ENCODE results near the gene WNT9B. TPM values are rescaled to one million over a fixed set of nuclear protein-coding genes. Genes with fewer than 3 reads are reported as not detected.

WNT9B gene
- total and polyA plus RNA-seq, 2 of the 13 experiments (the other 11 are each of a cell fraction or from before 2014, with no cell fraction given): not detected

GRCh38 chr17:46878055-46878454 is 26.7 kb downstream of the WNT9B start:
- in situ Hi-C loops (cut with HindIII; ENCODE audit: extremely low pct_ligation_motif_present, low pct_unique_long_range_greater_than_20kb): loop anchor here (5.0 to 10.0 kb wide), 2 partner anchors 41 to 57 kb away; no protein-coding TSS in a partner anchor
- Histone ChIP-seq H4K20me1 (ENCODE audit: insufficient read depth, low read length) (no peaks in the 10 kb centered on the region), H3K36me3 (replicated peaks in 1 of 2; ENCODE audit: control insufficient read depth in 1 of 2, insufficient read depth in 2 of 2, low read length in 2 of 2) (no peaks in the 10 kb centered on the region), H2AFZ (ENCODE audit: low read length) (no peak overlapping the region), H3K9me3 (ENCODE audit: low read length) (no peaks in the 10 kb centered on the region), H3K4me2 (ENCODE audit: low read depth, low read length) (no peak overlapping the region), H3K27me3 (ENCODE audit: control insufficient read depth in 1 of 2, insufficient read depth in 2 of 2, low read length in 2 of 2) (peaks cover 5 to 56% of the 10 kb centered on the region in 2 experiments), H3K27ac (ENCODE audit: extremely low read length, insufficient read depth, low read length) (no peak overlapping the region), H3K4me3 (replicated peaks in 1 of 3; ENCODE audit: insufficient read depth in 1 of 3, low read depth in 2 of 3, low read length in 3 of 3) (no peak overlapping the region), H3K9ac (ENCODE audit: insufficient read depth, low read depth, low read length) (no peak overlapping the region), H3K4me1 (ENCODE audit: insufficient read depth, low read length) (peaks cover 20% of the 10 kb centered on the region), H3K79me2 (ENCODE audit: insufficient read depth, low read length) (no peaks in the 10 kb centered on the region)
- CTCF ChIA-PET (ENCODE audit: low intra/inter-chr PET ratio, low total read pairs): no interaction called here
- DNase-seq (ENCODE audit: low spot score) (no peak), ATAC-seq (no peak), FAIRE-seq (no peak)
- WGBS (ENCODE audit: low lambda C conversion rate): 3% methylated on average over 6 of the region's 6 CpGs
- BruUV-seq (replicated peaks): no TSS peak
- intact Hi-C loops (cut with micrococcal nuclease; ENCODE audit: unreplicated experiment): loop anchor here (5.0 kb wide), 1 partner anchor 36 kb away; no protein-coding TSS in a partner anchor
- no peak for TF ChIP-seq ZNF335 (CRISPR knock-in tag; IDR thresholded peaks at IDR 0.05)
- TF ChIP-seq, protein P1, sequence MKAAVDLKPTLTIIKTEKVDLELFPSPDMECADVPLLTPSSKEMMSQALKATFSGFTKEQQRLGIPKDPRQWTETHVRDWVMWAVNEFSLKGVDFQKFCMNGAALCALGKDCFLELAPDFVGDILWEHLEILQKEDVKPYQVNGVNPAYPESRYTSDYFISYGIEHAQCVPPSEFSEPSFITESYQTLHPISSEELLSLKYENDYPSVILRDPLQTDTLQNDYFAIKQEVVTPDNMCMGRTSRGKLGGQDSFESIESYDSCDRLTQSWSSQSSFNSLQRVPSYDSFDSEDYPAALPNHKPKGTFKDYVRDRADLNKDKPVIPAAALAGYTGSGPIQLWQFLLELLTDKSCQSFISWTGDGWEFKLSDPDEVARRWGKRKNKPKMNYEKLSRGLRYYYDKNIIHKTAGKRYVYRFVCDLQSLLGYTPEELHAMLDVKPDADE (CRISPR knock-in tag; IDR thresholded peaks at IDR 0.05): no peak
- no peak for TF ChIP-seq ZNF512 (CRISPR knock-in tag; IDR thresholded peaks at IDR 0.05)
- TF ChIP-seq ZNF138 (CRISPR knock-in tag; IDR thresholded peaks at IDR 0.05; ENCODE audit: low read depth): no peak
- no peak for TF ChIP-seq RBFOX2 (IDR thresholded peaks at IDR 0.05; ENCODE audit: low read depth, low read length)
- no peak for TF ChIP-seq ZNF124 (CRISPR knock-in tag; IDR thresholded peaks at IDR 0.05)
- TF ChIP-seq, protein P2, sequence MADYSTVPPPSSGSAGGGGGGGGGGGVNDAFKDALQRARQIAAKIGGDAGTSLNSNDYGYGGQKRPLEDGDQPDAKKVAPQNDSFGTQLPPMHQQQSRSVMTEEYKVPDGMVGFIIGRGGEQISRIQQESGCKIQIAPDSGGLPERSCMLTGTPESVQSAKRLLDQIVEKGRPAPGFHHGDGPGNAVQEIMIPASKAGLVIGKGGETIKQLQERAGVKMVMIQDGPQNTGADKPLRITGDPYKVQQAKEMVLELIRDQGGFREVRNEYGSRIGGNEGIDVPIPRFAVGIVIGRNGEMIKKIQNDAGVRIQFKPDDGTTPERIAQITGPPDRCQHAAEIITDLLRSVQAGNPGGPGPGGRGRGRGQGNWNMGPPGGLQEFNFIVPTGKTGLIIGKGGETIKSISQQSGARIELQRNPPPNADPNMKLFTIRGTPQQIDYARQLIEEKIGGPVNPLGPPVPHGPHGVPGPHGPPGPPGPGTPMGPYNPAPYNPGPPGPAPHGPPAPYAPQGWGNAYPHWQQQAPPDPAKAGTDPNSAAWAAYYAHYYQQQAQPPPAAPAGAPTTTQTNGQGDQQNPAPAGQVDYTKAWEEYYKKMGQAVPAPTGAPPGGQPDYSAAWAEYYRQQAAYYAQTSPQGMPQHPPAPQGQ (CRISPR knock-in tag; IDR thresholded peaks at IDR 0.05; ENCODE audit: borderline replicate concordance): no peak
- no peak for TF ChIP-seq ZBTB33 (CRISPR knock-in tag; IDR thresholded peaks at IDR 0.05)
- no peak for TF ChIP-seq MEIS1 (CRISPR knock-in tag; IDR thresholded peaks at IDR 0.05; ENCODE audit: borderline replicate concordance)
- no peak for TF ChIP-seq MAFK (conservative IDR thresholded peaks at IDR 0.05 in 1 of 2, IDR thresholded peaks at IDR 0.05 in 1 of 2; ENCODE audit: low read length in 2 of 2)
- no peak for TF ChIP-seq MAX (IDR thresholded peaks at IDR 0.05)
- POLR2A ChIA-PET: no interaction called here
